Mesenchymal stem cell (in vitro differentiated cells and primary cell): ENCODE results near the gene PAX8.

Experiments used
- DNase-seq: peaks from one replicate; pipeline ENCODE4 v3.0.0-alpha.2; 2013
- H2AFZ ChIP-seq: one replicate; pipeline ENCODE4 v1.6.1; 2013; ENCODE audit warnings: low read depth, mild to moderate bottlenecking, control low read depth, inconsistent platforms, low read length, moderate library complexity
- H2AK5ac ChIP-seq: 2 replicates; pipeline ENCODE4 v1.6.1; 2013; ENCODE audit warnings: low read length, moderate library complexity, mild to moderate bottlenecking, inconsistent platforms; ENCODE audit not compliant: severe bottlenecking
- H2BK120ac ChIP-seq: one replicate; pipeline ENCODE4 v1.6.1; 2013; ENCODE audit warnings: low read depth, mild to moderate bottlenecking, inconsistent platforms, low read length, moderate library complexity
- H2BK12ac ChIP-seq, 2 experiments: one replicate each; pipeline ENCODE4 v1.6.1; 2013; ENCODE audit warnings: inconsistent platforms in 2 of 2, low read length in 2 of 2, mild to moderate bottlenecking in 2 of 2, moderate library complexity in 2 of 2, control low read depth in 1 of 2
- H2BK15ac ChIP-seq: one replicate; pipeline ENCODE4 v1.6.1; 2013; ENCODE audit warnings: mild to moderate bottlenecking, low read depth, inconsistent platforms; ENCODE audit not compliant: poor library complexity, severe bottlenecking
- H2BK5ac ChIP-seq: 2 replicates; pipeline ENCODE4 v1.6.1; 2013; ENCODE audit warnings: low read depth, mild to moderate bottlenecking, low read length, control low read depth, inconsistent platforms; ENCODE audit not compliant: poor library complexity, severe bottlenecking
- H3K14ac ChIP-seq, 2 experiments: one replicate each; pipeline ENCODE4 v1.6.1; 2013; ENCODE audit warnings: inconsistent platforms in 2 of 2, low read length in 2 of 2, control low read depth in 1 of 2, mild to moderate bottlenecking in 1 of 2, moderate library complexity in 1 of 2
- H3K18ac ChIP-seq, 2 experiments: one replicate each; pipeline ENCODE4 v1.6.1; 2013; ENCODE audit warnings: inconsistent platforms in 2 of 2, low read length in 2 of 2, control low read depth in 1 of 2, low read depth in 1 of 2, mild to moderate bottlenecking in 1 of 2
- H3K23ac ChIP-seq, 2 experiments: one replicate each; pipeline ENCODE4 v1.6.1; 2013; ENCODE audit warnings: inconsistent platforms in 2 of 2, low read length in 2 of 2, mild to moderate bottlenecking in 2 of 2, moderate library complexity in 2 of 2, control low read depth in 1 of 2
- H3K27ac ChIP-seq: 2 replicates; pipeline ENCODE4 v1.5.1; 2013; ENCODE audit warnings: mild to moderate bottlenecking, moderate library complexity, low read length, control low read depth, inconsistent platforms; ENCODE audit not compliant: poor library complexity, severe bottlenecking
- H3K27me3 ChIP-seq, 2 experiments: 2 replicates each; pipeline versions ENCODE4 v1.6.1 to v1.7.0; 2013; ENCODE audit warnings: low read length in 2 of 2, mild to moderate bottlenecking in 2 of 2, moderate library complexity in 2 of 2, control low read depth in 1 of 2, inconsistent platforms in 1 of 2; ENCODE audit not compliant: control insufficient read depth in 1 of 2, insufficient read depth in 1 of 2
- H3K36me3 ChIP-seq, 2 experiments: 2 replicates each; pipeline versions ENCODE4 v1.6.1 to v1.7.0; 2013; ENCODE audit warnings: low read length in 2 of 2, control low read depth in 1 of 2, inconsistent platforms in 1 of 2, low read depth in 1 of 2, mild to moderate bottlenecking in 1 of 2; ENCODE audit not compliant: insufficient read depth in 2 of 2, control insufficient read depth in 1 of 2
- H3K4ac ChIP-seq, 2 experiments: one replicate each; pipeline ENCODE4 v1.6.1; 2013; ENCODE audit warnings: inconsistent platforms in 2 of 2, low read length in 2 of 2, mild to moderate bottlenecking in 2 of 2, moderate library complexity in 2 of 2, control low read depth in 1 of 2, low read depth in 1 of 2
- H3K4me1 ChIP-seq: 2 replicates; pipeline ENCODE4 v1.6.1; 2013; ENCODE audit warnings: low read depth, low read length, control low read depth; ENCODE audit not compliant: control insufficient read depth, insufficient read depth
- H3K4me2 ChIP-seq: 2 replicates; pipeline ENCODE4 v1.6.1; 2013; ENCODE audit warnings: low read length, mild to moderate bottlenecking, inconsistent platforms; ENCODE audit not compliant: poor library complexity, severe bottlenecking
- H3K4me3 ChIP-seq, 2 experiments: 2 replicates each; pipeline versions ENCODE4 v1.5.1 to v1.7.0; 2013; ENCODE audit warnings: low read length in 2 of 2, mild to moderate bottlenecking in 2 of 2, control low read depth in 1 of 2, low read depth in 1 of 2; ENCODE audit not compliant: insufficient read depth in 1 of 2
- H3K79me1 ChIP-seq: replicated peaks from 2 replicates; pipeline ENCODE4 v1.6.1; 2013; ENCODE audit warnings: mild to moderate bottlenecking, control low read depth, low read length, inconsistent platforms; ENCODE audit not compliant: poor library complexity, severe bottlenecking
- H3K9ac ChIP-seq: 2 replicates; pipeline ENCODE4 v1.7.0; 2013; ENCODE audit warnings: mild to moderate bottlenecking, low read length, moderate library complexity
- H3K9me3 ChIP-seq: 2 replicates; pipeline ENCODE4 v1.7.0; 2013; ENCODE audit warnings: mild to moderate bottlenecking, low read length; ENCODE audit not compliant: control insufficient read depth
- H4K8ac ChIP-seq: one replicate; pipeline ENCODE4 v1.6.1; 2013; ENCODE audit warnings: inconsistent platforms, mild to moderate bottlenecking, low read length, moderate library complexity
- H4K91ac ChIP-seq: one replicate; pipeline ENCODE4 v1.6.1; 2013; ENCODE audit warnings: mild to moderate bottlenecking, low read length, inconsistent platforms
- WGBS: methylation state at CpG from one replicate; pipeline ENCODE4 v1.1.7; 2013; ENCODE audit warnings: mixed read lengths; 5-methylcytosine and 5-hydroxymethylcytosine counted together

The PAX8 gene

GRCh38 chr2:113215056-113215455 lies 63.7 kb downstream of the PAX8 start:
- H2AFZ ChIP-seq, result no peak overlapping the region
- H3K14ac ChIP-seq, result no peak overlapping the region
- H3K27ac ChIP-seq, result peak overlapping the region; percentile 99
- 100% methylated on average over 2 of the region's 2 CpGs for WGBS
- no peak overlapping the region for H3K23ac ChIP-seq
- no peak overlapping the region for H4K8ac ChIP-seq
- no peak overlapping the region for H2BK120ac ChIP-seq
- peaks cover 65% of the 10 kb centered on the region for H3K4me1 ChIP-seq
- H3K36me3 ChIP-seq, result peaks cover 0 to 17% of the 10 kb centered on the region in 2 experiments
- H3K27me3 ChIP-seq, result no peaks in the 10 kb centered on the region
- no peaks in the 10 kb centered on the region for H3K9me3 ChIP-seq
- H3K4ac ChIP-seq, result no peak overlapping the region
- H2BK5ac ChIP-seq, result no peak overlapping the region
- peak overlapping the region; percentile 32 for H2AK5ac ChIP-seq
- H3K18ac ChIP-seq, result no peak overlapping the region
- H3K9ac ChIP-seq, result no peak overlapping the region
- H3K4me2 ChIP-seq, result no peak overlapping the region
- no peak overlapping the region for H4K91ac ChIP-seq
- H2BK15ac ChIP-seq, result no peak overlapping the region
- H2BK12ac ChIP-seq, result no peak overlapping the region
- DNase-seq, result no peak
- H3K79me1 ChIP-seq, result no peaks in the 10 kb centered on the region
- no peak overlapping the region for H3K4me3 ChIP-seq

GRCh38 chr2:113214141-113214540 lies 64.6 kb downstream of the PAX8 start:
- Histone ChIP-seq H3K4ac (no peak overlapping the region), H3K27me3 (no peaks in the 10 kb centered on the region), H3K4me2 (no peak overlapping the region), H2BK120ac (no peak overlapping the region), H2BK15ac (no peak overlapping the region), H2BK5ac (no peak overlapping the region), H3K18ac (no peak overlapping the region), H3K4me3 (no peak overlapping the region), H3K14ac (no peak overlapping the region), H2AFZ (no peak overlapping the region), H3K9me3 (no peaks in the 10 kb centered on the region), H2AK5ac (peak overlapping the region; percentile 98), H3K4me1 (peaks cover 64% of the 10 kb centered on the region), H3K9ac (peak overlapping the region; percentile 8), H4K8ac (no peak overlapping the region), H3K23ac (no peak overlapping the region), H2BK12ac (no peak overlapping the region), H3K27ac (peak overlapping the region; percentile 96), H3K36me3 (peaks cover 0 to 10% of the 10 kb centered on the region in 2 experiments), H4K91ac (no peak overlapping the region), H3K79me1 (no peaks in the 10 kb centered on the region)
- 84% methylated on average over 4 of the region's 4 CpGs for WGBS
- no peak for DNase-seq

GRCh38 chr2:113213061-113213930 lies 65.4 kb downstream of the PAX8 start:
- WGBS, result 94% methylated on average over 13 of the region's 14 CpGs
- H3K18ac ChIP-seq, result peak overlapping the region in 1 of 2 experiments; percentile 78

GRCh38 chr2:113212245-113213060 lies 66.3 kb downstream of the PAX8 start:
- peak overlapping the region; percentile 87 for H3K9ac ChIP-seq
- H2BK15ac ChIP-seq, result peak overlapping the region; percentile 73
- no peak overlapping the region for H2BK120ac ChIP-seq
- H2AFZ ChIP-seq, result no peak overlapping the region
- peaks cover 54% of the 10 kb centered on the region for H3K4me1 ChIP-seq
- H3K27me3 ChIP-seq, result no peaks in the 10 kb centered on the region
- peak overlapping the region in 1 of 2 experiments; percentile 26 for H3K14ac ChIP-seq
- peak overlapping the region; percentile 82 for H4K91ac ChIP-seq
- WGBS, result 42% methylated on average over 23 of the region's 26 CpGs
- peaks cover 0 to 10% of the 10 kb centered on the region in 2 experiments for H3K36me3 ChIP-seq
- peak overlapping the region; percentile 93 for H2BK5ac ChIP-seq
- H4K8ac ChIP-seq, result peak overlapping the region; percentile 56
- no peaks in the 10 kb centered on the region for H3K79me1 ChIP-seq
- DNase-seq, result peak; percentile 21
- H3K4me2 ChIP-seq, result peak overlapping the region; percentile 35
- peak overlapping the region; percentile 78 for H3K18ac ChIP-seq
- H3K23ac ChIP-seq, result no peak overlapping the region
- no peaks in the 10 kb centered on the region for H3K9me3 ChIP-seq
- H3K4me3 ChIP-seq, result peak overlapping the region in 1 of 2 experiments; percentile 28
- peak overlapping the region; percentile 98 for H2AK5ac ChIP-seq
- peak overlapping the region in 1 of 2 experiments; percentile 6 for H2BK12ac ChIP-seq
- peak overlapping the region in 1 of 2 experiments; percentile 4 for H3K4ac ChIP-seq
- H3K27ac ChIP-seq, result peak overlapping the region; percentile 98

More at GRCh38 chr2:113213061-113213930, 65.4 kb downstream of the PAX8 start:
- Histone ChIP-seq H3K79me1 (no peaks in the 10 kb centered on the region), H2BK120ac (no peak overlapping the region), H4K8ac (no peak overlapping the region), H3K36me3 (peaks cover 0 to 10% of the 10 kb centered on the region in 2 experiments), H3K9me3 (no peaks in the 10 kb centered on the region), H2AK5ac (peak overlapping the region; percentile 98), H3K4ac (no peak overlapping the region), H3K4me1 (peaks cover 60% of the 10 kb centered on the region), H3K27me3 (no peaks in the 10 kb centered on the region), H3K27ac (peak overlapping the region; percentile 96), H3K4me2 (no peak overlapping the region), H3K14ac (peak overlapping the region in 1 of 2 experiments; percentile 26), H2BK15ac (no peak overlapping the region), H3K9ac (peak overlapping the region; percentile 87), H2BK12ac (no peak overlapping the region), H4K91ac (no peak overlapping the region), H3K4me3 (peak overlapping the region in 1 of 2 experiments; percentile 8), H3K23ac (no peak overlapping the region), H2AFZ (no peak overlapping the region), H2BK5ac (peak overlapping the region; percentile 21)
- DNase-seq, result no peak
